ENCODE data around the gene CMTM8. TPM values are rescaled to one million over a fixed set of nuclear protein-coding genes. Genes with fewer than 3 reads are reported as not detected.

CMTM8 gene
- total and polyA plus RNA-seq, 2 of the 8 experiments (the other 6 are each of a cell fraction or from before 2014, with no cell fraction given) = 10.5 to 22.4 TPM

GRCh38 chr3:32381922-32382321 is 143.4 kb downstream of the CMTM8 start:
- H2AK5ac ChIP-seq (ENCODE audit: low read depth, low read length) = no peak overlapping the region
- no peak for TF ChIP-seq CEBPB (IDR thresholded peaks at IDR 0.05; ENCODE audit: low read depth, low read length)
- no peak for TF ChIP-seq SAP30 (IDR thresholded peaks at IDR 0.05; ENCODE audit: insufficient read depth, insufficient replicate concordance, low read length)
- no peak for TF ChIP-seq HDAC2 (IDR thresholded peaks at IDR 0.05; ENCODE audit: borderline replicate concordance in 1 of 2, low read depth in 2 of 2, low read length in 2 of 2)
- no peak for TF ChIP-seq PHF8 (conservative IDR thresholded peaks at IDR 0.05; ENCODE audit: low read depth, low read length)
- TF ChIP-seq SUZ12 (IDR thresholded peaks at IDR 0.05; ENCODE audit: low read length) = no peak
- TF ChIP-seq EGR1 (IDR thresholded peaks at IDR 0.05; ENCODE audit: borderline replicate concordance, low read depth, low read length) = no peak
- no peak for TF ChIP-seq CHD1 (IDR thresholded peaks at IDR 0.05; ENCODE audit: low read depth, low read length)
- no peak for TF ChIP-seq CBX5 (IDR thresholded peaks at IDR 0.05; ENCODE audit: low read depth, low read length)
- no peak for TF ChIP-seq CREB1 (IDR thresholded peaks at IDR 0.05)
- no peak for TF ChIP-seq HDAC6 (IDR thresholded peaks at IDR 0.05; ENCODE audit: low read depth, low read length)
- no peak for TF ChIP-seq SIX5 (IDR thresholded peaks at IDR 0.05; ENCODE audit: low read depth, low read length)
- no peak for TF ChIP-seq JUN (IDR thresholded peaks at IDR 0.05; ENCODE audit: low read depth, low read length)
- no peak for TF ChIP-seq POU5F1 (IDR thresholded peaks at IDR 0.05; ENCODE audit: low read depth, low read length)
- TF ChIP-seq NANOG (IDR thresholded peaks at IDR 0.05; ENCODE audit: insufficient read depth, low read depth, low read length, poor library complexity, severe bottlenecking) = no peak

More at GRCh38 chr3:32381922-32382321, 143.4 kb downstream of the CMTM8 start:
- Histone ChIP-seq H3K9me3 (ENCODE audit: insufficient read depth in 2 of 2, low read depth in 1 of 2, low read length in 1 of 2) (no peaks in the 10 kb centered on the region), H3K18ac (ENCODE audit: extremely low read depth, low read length) (no peak overlapping the region), H3K4ac (replicated peaks; ENCODE audit: insufficient read length, low read depth, low read length) (no peak overlapping the region), H3K79me1 (ENCODE audit: low read depth, low read length) (no peaks in the 10 kb centered on the region), H3K4me3 (ENCODE audit: extremely low read depth in 1 of 4, insufficient read depth in 2 of 4, low read depth in 3 of 4, low read length in 4 of 4) (no peak overlapping the region), H3K9ac (replicated peaks in 1 of 4; ENCODE audit: extremely low read depth in 1 of 4, low read depth in 3 of 4, low read length in 3 of 4) (no peak overlapping the region), H3K56ac (replicated peaks; ENCODE audit: insufficient read length, low read depth, low read length) (no peak overlapping the region), H2BK120ac (replicated peaks; ENCODE audit: low read depth, low read length) (no peak overlapping the region), H2BK5ac (ENCODE audit: low read depth, low read length) (no peak overlapping the region), H2BK20ac (ENCODE audit: low read length) (no peak overlapping the region), H2BK12ac (ENCODE audit: low read depth, low read length) (no peak overlapping the region), H4K5ac (ENCODE audit: insufficient read length, low read depth, low read length) (no peak overlapping the region), H2AFZ (ENCODE audit: low read length) (no peak overlapping the region), H3K36me3 (ENCODE audit: control insufficient read depth in 2 of 4, insufficient read depth in 4 of 4, low read length in 3 of 4) (no peaks in the 10 kb centered on the region), H3K79me2 (ENCODE audit: control insufficient read depth in 1 of 2, insufficient read depth in 2 of 2, low read length in 2 of 2) (no peaks in the 10 kb centered on the region), H3K14ac (ENCODE audit: insufficient read length) (no peak overlapping the region), H3K23me2 (ENCODE audit: low read depth, low read length) (no peaks in the 10 kb centered on the region), H4K8ac (ENCODE audit: extremely low read depth, insufficient read depth, low read length) (no peak overlapping the region), H3K4me2 (ENCODE audit: insufficient read depth in 1 of 2, low read depth in 2 of 2, low read length in 2 of 2) (no peak overlapping the region), H4K91ac (replicated peaks; ENCODE audit: insufficient read length, low read length) (no peak overlapping the region), H4K20me1 (replicated peaks in 1 of 2; ENCODE audit: control insufficient read depth in 1 of 2, insufficient read depth in 2 of 2, low read length in 2 of 2) (no peaks in the 10 kb centered on the region), H2BK15ac (ENCODE audit: low read length) (no peak overlapping the region), H3K4me1 (replicated peaks in 1 of 4; ENCODE audit: control insufficient read depth in 3 of 4, insufficient read depth in 4 of 4, low read length in 3 of 4) (no peaks in the 10 kb centered on the region), H3K23ac (ENCODE audit: insufficient read length) (no peak overlapping the region), H3K27ac (ENCODE audit: low read depth, low read length) (no peak overlapping the region), H3K27me3 (replicated peaks in 1 of 4; ENCODE audit: control insufficient read depth in 3 of 4, extremely low read depth in 1 of 4, insufficient read depth in 3 of 4, low read length in 3 of 4) (no peaks in the 10 kb centered on the region)
- POLR2A ChIA-PET (ENCODE audit: partially characterized antibody) = interaction anchor here (1.0 to 2.5 kb wide), 2 partner anchors 10 to 140 kb away, joined by 3 to 8 read pairs; partner anchors contain the start of gene CMTM7
- DNase-seq (ENCODE audit: low read depth in 1 of 2, low spot score in 2 of 2) = no peak
- FAIRE-seq = no peak
- CTCF ChIA-PET (ENCODE audit: partially characterized antibody) = interaction anchor here (1.0 to 2.8 kb wide), 5 partner anchors 7 to 86 kb away, joined by 4 to 20 read pairs (median 11); partner anchors contain the start of gene CMTM7
- WGBS, 2 experiments (ENCODE audit: extremely low coverage in 1 of 2, insufficient coverage in 1 of 2, insufficient read length in 1 of 2, insufficient replicate concordance in 2 of 2, low coverage in 1 of 2, low lambda C conversion rate in 2 of 2, missing lambda C conversion rate in 1 of 2) = 94% methylated on average over 7 of the region's 7 CpGs; no CpG with 5 or more reads in 1 of the 2 experiments
